NK-92 treated with Interleukin-12 subunit alpha and Interleukin-12 subunit beta, amount 100 ng/mL, for 24 hours (cell line): Measurements from ENCODE around the gene ACP5.
"Not testable (repeated sequence)": the region's sequence is repeated elsewhere in the genome, so short reads cannot be mapped to it uniquely, and the experiment has no call there.

Source experiments
- DNase-seq: peaks from one replicate; lab custom pipeline; 2025; lab: John Stamatoyannopoulos, UW

The ACP5 gene

DNA sequence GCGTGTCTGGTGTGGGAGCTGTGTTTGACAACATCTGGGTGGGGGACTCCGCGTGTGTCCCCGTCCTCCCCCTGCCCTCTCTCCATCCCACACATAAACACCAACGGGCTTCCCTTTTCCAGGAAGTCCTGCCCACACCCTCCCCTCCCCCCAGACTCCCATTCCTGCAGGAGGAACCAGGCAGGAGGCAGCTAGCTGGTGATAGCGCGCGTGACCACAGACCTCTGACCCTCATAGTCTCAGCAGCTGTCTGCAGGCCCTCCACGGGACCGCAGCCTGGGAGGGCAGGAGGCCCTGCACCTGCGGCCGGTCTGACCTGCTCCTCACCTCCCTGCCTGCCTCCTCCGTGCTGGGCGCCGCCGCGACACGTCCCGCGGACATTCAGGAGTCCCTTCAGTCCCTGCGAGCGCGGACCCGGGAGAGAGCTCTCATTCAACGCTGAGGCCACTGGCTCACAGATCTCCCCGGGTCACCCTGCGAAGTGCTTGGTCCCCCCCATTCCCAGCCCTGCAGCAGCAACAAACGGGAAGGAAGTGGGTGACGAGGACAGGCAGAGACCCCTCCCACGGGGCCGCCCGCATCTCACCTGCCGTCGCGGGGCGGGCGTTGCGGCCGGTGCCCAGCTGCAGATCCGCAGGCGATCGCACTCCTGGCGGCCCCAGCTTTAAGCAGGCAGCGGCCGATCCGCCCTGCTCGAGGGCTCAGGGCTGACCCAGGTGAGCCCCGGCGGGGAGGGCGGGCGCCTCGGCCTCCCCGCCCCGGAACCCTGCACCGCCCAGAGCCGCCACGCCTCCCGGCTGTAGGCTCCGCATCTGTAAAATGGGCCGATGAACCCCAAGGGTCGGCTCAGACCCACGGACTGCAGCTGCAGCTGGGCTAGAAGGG lies 1.1 kb upstream of the ACP5 start:
- DNase-seq: no peak

GRCh38 chr19:11576227-11576626 lies 1.2 kb downstream of the ACP5 start:
- no peak for DNase-seq

DNA sequence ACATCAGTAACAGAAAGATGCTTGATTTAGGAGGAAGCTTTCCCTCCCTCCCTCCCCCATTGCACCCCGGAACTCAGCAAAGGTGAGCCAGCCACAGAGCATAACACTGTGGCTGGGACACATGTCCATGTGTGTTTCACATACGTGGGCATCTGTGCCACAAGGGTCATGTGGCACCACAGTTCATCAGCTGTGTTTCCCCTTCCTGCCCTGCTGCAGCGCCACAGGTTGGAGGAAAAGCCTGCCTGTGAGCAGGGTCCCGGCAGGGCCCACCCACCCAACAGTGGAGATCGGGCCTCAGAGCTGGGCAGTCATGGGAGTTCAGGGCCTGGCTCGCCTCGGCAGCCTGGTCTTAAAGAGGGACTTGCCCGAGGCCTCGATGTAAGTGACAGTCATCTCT lies 2.8 kb downstream of the ACP5 start:
- DNase-seq: no peak

DNA sequence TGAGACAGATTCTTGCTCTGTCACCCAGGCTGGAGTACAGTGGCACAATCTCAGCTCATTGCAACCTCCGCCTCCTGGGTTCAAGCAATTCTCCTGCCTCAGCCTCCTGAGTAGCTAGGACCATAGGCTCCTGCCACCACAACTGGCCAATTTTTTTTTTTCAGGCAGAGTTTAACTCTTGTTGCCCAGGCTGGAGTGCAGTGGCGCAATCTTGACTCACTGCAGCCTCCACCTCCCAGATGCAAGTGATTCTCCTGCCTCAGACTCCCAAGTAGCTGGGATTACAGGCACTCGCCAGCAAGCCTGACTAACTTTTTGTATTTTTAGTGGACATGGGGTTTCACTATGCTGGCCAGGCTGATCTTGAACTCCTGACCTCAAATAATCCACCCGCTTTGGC lies 3.7 kb downstream of the ACP5 start:
- not testable (repeated sequence) for DNase-seq

DNA sequence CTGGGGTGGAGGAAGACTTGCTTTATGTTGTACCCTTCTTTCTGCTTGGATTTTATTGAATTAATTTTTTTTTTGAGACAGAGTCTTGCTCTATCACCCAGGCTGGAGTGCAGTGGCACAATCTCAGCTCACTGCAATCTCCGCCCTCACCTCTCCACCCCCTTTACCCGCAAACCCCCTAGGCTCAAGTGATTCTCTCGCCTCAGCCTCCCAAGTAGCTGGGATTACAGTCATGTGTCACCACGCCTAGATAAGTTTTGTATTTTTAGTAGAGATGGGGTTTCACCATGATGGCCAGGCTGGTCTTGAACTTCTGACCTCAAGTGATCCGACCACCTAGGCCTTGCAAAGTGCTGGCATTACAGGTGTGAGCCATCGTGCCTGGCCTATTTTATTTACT lies 4.1 kb downstream of the ACP5 start:
- DNase-seq: not testable (repeated sequence)

DNA sequence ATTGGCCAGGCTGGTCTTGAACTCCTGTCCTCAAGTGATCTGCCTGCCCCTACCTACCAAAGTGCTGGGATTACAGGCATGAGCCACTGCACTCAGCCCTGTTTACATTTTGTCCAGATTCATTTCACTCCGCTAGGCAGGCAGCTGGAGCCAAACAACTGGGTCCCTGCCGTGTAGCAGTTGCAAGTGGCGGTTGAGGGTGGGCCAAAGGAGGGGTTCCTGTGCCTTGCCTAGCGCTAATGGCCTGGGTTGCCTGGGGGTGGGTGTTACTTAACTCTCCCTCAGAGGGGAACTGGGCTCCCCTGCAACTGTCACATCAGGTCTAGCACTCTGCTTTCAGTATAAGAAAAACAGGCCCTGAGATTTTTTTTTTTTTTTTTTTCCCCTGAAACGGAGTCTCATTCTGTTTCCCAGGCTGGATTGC lies 7.4 kb downstream of the ACP5 start:
- DNase-seq: no peak

GRCh38 chr19:11566164-11566563 lies 11.3 kb downstream of the ACP5 start:
- DNase-seq: no peak

DNA sequence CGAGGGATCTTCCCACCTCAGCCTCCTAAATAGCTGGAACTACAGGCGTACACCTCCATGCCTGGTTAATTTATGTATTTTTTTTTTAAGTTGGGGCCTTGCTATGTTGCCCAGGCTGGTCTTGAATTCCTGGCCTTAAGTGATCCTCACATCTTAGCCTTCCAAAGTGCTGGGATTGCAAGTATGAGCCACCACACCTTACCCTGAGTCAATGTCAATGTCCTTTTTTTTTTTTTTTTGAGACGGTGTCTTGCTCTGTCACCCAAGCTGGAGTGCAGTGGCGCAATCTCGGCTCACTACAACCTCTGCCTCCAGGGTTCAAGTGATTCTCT lies 11.8 kb downstream of the ACP5 start:
- DNase-seq: not testable (repeated sequence)

DNA sequence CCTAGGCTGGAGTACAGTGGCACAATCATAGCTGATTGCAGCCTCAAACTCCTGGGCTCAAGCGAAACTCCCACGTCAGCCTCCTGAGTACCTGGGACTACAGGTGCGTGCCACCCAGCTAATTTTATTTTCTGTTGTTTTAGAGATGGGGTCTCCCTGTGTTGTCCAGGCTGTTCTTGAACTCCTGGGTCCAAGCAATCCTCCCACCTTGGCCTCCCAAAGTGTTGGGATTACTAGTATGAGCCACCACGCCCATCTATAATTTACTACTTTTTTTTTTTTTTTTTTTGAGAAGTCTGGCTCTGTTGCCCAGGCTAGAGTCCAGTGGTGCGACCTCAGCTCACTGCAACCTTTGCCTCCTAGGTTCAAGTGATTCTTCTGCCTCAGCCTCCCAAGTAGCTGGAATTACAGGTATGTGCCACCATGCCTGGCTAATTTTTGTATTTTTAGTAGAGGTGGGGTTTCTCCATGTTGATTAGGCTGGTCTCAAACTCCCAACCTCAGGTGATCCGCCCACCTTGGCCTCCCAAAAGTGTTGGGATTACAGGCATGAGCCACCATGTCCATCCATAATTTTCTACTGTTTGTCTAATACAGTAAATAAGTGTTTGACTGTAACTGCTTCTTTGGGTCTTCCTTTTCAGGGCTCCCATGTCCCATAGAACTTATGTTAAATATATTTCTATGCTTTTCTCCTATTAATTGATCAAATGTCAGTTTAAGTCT lies 13.2 kb downstream of the ACP5 start:
- not testable (repeated sequence) for DNase-seq

DNA sequence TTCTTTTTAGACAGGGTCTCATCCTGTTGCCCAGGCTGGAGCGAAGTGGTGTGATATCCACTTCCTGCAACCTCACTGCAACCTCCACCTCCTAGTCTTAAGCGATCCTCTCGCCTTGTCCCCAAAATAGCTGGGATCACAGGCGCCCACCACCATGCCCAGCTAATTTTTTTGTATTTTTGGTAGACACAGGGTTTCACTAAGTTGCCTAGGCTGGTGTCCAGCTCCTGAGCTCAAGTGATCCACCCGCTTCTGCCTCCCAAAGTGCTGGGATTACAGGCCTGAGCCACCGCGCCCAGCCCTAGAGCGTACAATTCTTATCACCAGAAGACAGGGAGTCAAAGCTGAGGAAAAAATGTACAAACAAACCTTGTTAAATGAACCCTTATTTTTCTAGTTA lies 13.9 kb downstream of the ACP5 start:
- DNase-seq: no peak

GRCh38 chr19:11560404-11561051 lies 16.9 kb downstream of the ACP5 start:
- DNase-seq: peak; percentile 53

DNA sequence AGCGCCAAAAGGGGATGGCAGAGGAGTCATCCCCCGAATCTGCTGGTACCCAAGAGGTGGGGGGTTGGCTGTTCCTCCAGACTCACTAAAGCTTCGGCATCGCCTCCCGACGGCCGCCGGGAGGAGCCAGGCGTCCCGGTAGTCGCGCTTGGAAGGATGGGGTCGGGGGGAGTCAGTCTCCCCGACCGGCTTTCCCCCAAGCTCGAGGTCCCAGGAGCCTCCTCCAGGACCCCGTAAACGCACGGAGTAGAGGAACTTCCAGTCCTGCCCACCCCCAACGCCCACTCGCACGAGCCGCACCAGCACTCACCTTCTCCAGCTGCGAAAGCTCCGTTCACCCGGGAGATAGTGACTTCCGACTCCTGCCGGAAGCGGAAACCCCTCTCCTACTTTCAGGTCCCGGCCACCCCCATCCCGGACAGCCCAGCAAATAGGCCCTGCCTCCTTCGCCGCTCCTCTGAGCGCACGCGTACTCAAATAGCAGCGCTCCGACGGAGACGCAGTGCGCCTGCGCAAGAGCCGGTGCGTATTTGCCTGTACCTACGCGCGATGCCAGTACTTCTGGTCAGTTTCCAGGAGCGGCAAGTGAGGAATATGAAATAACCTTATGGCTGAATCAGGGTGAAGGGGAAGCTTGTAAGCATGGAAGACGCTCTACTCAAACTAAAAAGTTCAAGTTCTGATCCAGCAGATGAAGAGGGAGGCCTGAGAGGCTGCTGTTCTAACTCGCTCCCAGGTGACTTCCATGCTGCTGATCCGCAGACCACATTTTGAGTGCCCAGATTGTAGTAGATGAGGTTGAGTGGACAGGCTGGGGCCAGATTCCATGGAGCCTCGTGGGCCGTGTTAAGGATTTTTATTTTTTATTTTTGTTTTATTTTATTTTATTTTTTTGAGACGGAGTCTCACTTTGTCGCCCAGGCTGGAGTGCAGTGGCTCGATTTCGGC lies 18.3 kb downstream of the ACP5 start, which contains the start of gene ELOF1:
ELOF1 (minus strand) TSS at position 350 of the 948 bp plus-strand sequence. CDS start 4,883 bp downstream, outside the sequence.
- DNase-seq: peak; percentile 99

DNA sequence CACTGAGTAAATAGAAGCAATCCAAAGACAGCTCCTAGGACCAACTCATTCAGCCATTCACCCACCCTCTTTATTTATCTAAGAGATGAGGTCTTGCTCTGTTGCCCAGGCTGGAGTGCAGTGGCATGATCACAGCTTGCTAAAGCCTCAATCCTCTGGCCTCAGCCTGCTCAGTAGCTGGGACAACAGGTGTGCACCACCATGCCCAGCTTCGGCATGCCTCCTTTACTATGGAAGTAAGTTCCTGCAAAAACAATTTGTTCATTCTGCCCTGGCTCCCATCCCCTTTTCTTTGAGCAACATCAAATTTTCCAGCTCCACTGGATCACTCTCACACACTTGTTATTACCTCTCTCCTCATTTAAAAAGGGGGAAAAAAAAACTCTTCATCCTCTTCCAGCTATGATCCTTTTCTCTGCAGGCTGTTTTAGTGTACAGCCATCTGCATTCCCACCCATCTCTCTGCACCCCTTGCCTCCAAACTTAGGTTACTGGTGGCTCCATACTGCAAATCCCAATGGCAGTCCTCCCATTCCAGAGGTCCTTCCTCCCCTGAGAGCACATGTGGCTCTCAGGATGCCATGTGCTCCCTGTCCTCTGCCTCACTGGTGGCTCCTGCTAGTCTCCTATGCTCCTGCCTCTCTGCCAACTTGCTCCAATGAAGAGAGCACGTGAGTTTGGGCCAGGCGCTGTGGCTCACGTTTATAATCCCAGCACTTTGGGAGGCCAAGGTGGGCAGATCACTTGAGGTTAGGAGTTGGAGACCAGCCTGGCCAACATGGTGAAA lies 20.6 kb downstream of the ACP5 start:
- no peak for DNase-seq

DNA sequence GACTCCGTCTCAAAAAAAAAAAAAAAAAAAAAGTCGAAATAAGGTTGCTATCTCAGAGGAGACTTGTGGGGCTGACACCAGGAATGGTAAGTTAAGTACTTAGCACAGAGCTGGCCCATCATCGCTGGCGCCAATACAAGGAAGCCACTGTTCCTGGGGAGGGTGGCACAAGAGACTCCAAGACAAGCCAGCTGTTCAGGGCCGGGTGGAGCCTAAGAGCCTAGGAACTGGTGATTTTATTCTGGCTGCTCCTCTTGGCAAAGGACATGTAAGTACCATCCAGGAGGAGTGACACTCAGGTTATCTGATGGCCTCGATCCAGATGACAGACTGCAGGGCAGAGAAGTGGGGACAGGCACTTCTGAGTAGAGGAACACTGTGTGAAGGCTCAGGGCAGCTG lies 22.2 kb downstream of the ACP5 start:
- no peak for DNase-seq

GRCh38 chr19:11554160-11554559 lies 23.3 kb downstream of the ACP5 start:
- DNase-seq: no peak

- DNase-seq: no peak
Observed at GRCh38 chr19:11552666-11553372, 24.6 kb downstream of the ACP5 start.

GRCh38 chr19:11551603-11552235 lies 25.7 kb downstream of the ACP5 start:
- no peak for DNase-seq

DNA sequence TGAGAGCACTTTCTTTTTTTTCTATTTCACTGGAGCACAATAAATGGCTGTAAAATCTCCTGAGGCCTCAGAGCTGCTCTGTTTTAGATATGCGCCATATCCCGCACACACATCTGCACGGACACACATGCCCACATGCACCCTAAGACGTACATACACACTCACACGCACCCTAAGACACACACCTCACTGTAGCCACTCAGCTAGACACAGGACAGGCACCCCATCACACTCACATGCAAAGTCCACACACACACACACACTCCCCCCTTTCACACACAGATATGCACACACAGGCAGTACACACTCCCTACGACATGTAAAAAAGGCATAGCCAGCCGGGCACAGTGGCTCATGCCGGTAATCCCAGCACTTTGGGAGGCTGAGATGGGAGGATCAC lies 27.2 kb downstream of the ACP5 start:
- no peak for DNase-seq

GRCh38 chr19:11549386-11549953 lies 28.0 kb downstream of the ACP5 start:
- no peak for DNase-seq
